ENCODE measurements around the gene IL1R2.

Gene IL1R2

DNA sequence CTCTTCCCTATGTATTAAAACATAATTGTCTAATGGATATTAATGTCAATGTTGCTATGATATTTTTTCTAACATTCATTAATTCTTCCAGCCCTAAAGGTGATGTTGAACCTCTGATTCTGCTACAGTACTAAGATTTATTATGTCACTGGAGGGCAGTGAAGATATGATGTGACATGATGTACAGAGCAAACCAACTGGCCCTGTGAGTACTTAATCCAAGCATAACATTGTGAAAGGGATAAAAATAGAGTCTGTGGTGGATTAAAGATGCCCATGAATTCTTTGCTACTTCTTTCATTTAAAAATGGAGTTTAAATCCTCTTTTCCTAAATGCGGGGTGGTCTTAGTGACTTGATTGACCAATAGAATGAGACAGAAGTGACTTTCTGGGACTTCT, 51.8 kb downstream of the IL1R2 start:
- DNase-seq (ENCODE audit: low read depth): no peak

DNA sequence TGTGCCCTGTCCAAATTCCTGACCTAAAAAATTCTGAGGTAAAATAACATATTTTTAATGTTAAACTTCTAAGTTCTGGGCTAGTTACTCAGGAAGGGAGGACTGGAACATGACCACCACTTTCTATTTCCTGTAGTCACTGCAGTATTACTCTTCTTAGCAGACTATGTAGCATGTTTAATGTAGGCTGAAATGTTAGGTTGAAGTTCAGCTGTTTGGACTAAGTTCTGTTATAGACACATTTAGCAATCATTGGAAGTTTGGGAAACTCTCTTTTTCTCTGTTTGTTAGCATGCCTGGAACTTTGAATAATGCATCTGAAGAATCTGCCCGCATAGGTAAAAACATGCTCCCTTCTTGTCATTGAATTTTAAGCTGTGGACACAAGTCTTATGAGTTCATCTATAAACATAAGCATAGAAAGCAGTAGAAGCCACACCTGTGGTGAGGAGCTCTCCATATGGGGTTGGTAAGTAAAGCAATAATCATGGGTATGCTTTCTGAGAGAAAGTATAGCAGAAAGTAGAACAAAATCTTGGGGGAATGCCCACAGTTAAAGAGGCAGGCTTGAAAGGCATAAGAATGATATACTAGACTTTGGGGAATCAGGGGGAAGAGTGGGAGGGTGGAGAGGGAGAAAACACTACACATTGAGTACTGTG, 52.6 kb downstream of the IL1R2 start:
- DNase-seq (ENCODE audit: low read depth): no peak

DNA sequence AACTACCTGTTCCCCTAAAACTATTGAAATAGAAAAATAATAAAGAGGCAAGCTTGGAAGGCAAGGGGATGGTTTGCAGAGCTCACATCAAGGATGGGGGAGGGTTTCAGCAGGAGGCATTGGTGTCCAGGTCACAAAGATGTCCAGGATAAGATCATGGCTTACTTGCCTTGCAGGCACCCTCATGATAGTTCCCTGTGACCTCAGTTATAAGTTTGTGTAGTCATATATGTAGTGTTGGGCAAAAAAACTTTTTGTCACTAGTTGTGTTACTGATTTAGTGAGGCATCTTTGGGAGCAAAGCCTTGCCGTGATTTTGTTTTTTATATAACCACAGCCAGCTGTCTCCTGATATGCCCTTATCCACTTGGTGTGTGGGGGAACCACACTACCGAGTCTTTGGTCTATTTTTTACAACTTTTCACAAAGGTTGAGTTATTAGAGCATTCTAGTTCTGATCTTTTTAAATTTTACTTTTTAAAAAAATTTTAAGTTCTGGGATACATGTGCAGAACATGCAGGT, 53.3 kb downstream of the IL1R2 start:
- no peak for DNase-seq (ENCODE audit: low read depth)

DNA sequence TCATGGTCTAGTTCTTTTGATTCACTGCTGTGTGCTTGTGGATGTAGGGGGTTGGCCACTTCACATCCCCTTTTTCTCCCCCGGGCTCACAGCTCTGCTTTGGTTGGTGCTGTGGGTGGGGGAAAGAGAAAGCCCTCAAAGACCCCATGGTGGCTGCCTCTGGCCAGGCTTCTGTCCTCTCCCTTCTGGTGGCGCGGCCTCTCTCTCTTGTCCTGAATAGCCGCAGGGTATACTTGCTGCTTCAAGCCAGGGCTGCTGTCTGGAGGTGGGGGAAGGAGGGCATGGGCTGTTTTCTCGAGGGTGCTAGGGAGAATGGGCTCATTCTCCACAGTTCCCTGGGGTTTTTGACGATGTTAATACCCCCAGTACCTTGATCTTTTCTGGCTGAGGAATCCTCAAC, 53.9 kb downstream of the IL1R2 start:
- no peak for DNase-seq (ENCODE audit: low read depth)

DNA sequence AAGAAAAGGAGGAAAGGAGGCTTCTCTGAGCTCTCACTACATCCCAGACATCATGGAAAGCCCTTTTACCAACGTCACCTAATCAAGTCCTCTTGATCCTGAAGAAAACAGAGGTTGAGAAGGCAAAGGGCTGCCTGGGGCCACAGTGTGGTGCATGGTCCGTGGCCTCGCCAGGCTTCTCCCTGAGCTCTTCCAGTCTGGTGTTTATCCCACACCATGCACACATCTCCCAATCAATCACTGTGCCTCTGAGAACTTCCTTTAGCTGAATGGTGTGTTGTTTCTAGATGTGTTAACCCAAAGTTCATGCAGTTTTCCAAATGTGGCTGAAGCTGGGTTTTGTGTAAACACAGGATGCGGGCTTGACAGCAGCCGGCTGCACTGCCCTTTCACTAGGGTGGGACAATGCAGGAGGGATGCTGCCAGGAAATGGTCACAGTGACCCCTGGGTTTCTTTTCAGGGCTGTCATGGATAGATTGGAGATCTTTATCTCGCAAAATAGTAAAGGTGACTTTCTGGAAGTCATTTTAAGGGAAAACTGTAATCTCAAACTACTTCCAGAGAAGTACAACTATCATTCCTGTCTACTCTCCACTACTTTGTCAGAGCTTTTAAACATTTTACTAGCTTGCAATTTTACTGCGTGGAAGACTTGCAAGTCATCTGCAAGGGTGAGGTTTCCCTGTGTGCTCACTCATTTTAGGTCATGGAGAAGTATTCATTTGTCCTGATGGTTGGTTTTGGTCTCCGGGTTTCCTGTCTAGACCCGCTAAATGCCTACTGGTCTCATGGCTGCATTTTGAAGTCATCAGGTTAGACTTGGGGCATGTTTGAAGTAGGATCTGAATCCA, 54.6 kb downstream of the IL1R2 start:
- no peak for DNase-seq (ENCODE audit: low read depth)

DNA sequence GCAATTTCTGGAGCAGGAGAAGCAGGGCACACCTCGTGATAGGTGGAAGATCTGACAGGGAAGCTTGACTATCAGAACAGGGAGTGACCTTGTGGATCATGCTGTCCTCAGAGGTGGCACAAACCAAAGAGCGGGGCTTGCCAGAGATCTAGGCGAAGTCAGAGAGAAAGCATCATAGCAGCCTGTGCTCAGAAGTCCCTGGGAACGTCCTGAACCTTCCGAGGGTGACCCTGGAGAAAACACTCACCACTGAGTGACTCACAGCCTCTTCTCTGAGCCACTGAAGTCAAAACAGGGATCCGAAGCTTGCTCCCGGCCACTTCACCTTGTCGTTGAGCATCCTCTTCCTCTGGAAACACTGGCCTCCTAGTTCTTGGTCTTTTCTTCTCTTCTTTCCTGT, 56.7 kb downstream of the IL1R2 start:
- DNase-seq (ENCODE audit: low read depth): no peak

DNA sequence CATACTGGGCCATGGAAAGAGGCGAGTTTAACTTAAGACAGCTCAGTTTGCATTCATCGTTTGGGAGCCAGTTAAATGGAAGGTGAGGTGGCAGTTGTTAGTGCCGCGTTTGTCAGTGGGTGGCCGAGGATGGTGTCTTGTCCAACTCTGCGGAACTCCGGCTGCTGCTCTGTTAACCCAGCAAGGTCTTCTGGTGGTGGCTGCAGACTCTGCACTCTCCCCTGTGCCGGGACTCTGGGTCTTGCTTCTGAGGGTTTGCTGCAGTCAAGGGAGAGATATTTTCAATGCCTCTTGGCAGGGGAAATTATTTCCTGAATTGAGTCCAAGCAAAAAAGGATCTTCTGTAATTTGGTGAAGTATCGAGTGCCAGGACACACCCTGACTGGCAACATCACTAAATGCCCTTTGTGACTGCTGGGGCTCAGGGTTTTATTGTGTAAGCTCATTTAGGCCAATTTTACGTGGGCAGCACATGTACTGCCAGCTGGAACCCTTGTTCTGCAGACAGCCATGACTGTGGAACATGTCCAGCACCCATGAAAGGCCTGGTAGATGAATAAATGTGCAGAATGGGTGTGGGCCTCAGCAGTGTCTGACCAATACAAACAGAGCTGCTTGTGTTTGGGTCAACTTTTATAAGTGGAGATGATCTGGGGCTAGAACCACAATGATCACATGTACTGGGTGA, 58.1 kb downstream of the IL1R2 start:
- no peak for DNase-seq (ENCODE audit: low read depth)

DNA sequence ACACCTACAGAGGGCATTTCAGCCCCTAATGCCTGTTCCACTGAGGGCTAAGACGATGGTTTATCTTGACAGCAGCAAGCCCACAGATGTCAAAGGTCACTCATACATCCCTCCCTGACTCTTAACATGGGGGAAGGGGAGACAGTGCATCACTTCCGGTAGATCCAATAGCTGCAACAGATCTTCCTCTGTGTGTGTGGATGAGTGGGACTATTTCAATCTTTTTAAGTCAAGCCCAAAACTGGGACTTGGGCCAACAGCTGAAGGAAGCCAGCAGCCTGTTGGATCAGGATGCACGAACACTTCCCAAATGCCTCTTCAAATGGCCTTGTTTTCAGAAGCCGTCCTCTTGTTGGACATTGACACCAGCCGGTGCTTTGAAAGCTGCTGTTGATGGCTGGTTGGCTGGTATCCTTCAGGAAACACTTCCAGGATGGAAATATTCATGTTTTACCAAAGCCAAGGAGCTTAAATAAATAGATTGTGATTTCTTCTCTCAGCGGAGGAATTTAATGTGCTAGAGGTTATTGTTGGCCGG, 59.2 kb downstream of the IL1R2 start:
- no peak for DNase-seq (ENCODE audit: low read depth)

DNA sequence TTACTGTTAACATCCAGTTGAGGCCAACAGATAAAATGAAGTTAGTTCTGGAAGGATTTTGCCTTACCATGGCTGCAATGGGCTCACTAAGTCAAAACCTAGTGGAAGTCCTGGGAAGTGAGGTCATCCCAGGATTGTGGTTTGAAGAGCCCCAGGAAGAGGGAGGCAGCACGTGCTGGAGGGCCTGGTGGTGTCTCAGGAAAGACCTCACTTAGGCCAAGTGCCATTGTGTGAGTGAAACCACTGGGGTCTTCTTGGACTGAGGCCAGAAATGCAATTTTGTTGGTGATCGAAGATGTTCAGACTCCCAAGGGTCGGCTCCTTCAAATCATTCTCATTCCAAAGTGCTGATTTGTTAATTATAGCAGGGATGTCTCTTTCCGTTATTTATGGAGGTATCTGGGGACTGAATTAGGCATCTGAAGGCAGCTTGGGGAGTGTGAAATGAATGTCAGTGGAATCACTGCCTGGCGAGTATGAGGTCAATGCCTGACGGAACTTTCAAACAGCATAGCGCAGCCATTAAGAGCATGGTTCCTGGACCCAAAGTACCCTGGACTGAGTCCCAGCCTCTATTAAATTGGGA, 60.0 kb downstream of the IL1R2 start:
- no peak for DNase-seq (ENCODE audit: low read depth)

DNA sequence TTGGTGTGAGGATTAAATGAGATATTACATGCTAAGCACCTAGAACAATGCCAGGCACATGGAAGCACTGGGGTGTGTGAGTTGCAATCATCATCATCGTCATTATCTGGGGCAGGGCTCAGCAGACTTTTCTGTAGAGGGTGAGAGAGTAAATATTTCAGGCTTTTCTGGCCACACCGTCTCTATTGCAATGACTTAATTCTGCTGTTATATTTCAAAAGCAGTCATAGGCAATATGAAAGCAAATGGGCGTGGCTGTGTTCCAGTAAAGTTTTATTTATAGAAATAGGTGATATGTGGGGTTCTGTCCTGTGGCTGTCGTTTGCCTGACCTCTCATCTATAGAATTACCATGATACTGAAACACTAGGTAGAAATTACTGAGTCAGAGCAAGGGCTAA, 60.6 kb downstream of the IL1R2 start:
- no peak for DNase-seq (ENCODE audit: low read depth)

DNA sequence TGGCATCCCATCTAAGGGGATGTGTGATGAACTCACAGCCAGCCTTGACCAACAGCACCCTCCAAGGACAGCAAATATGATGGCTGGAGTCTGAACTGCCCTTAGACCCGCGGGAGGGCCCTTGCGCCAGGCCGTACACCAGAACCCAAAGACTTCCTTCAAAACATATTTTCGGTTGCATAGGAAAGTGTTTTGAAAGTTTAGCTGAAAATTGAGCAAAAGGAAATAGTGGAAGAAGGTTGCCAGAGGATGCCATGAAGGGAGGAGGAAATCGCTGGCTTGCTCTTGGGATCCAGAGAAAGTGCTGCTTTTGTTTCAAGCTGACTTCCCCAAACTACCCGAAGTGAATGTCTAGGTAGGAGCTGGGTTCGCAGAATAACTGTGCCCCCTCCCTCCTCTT, 61.3 kb downstream of the IL1R2 start:
- no peak for DNase-seq (ENCODE audit: low read depth)

DNA sequence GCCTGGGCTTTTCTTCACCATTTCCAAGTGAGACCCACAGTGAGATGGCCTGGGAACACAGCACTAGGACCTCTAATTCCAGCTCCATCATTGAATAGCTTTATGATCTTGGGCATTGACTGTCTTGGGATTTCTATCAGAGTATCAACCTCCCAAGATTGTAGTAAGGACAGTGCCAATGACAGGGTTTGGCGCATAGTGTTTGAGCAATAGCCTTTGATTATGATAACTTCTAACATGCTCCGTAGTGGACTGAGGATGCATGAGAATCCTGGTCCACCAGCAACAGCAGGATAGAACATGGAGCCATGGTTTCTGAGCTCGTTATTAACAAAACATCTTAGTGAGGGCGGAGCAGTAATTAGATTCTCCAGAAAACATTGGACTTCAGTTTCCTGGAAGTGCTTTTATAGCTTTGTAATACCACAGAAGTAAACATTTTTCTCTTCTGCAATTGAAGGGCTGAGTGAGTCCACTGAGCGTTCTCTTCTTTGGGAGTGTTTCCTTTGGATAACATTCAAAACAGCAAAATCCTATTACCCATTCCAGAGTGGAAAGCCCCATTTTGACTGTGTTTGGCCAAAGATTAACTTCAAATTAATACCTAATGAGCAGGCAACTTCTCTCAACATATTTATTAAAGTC, 63.7 kb downstream of the IL1R2 start:
- DNase-seq (ENCODE audit: low read depth): no peak

DNA sequence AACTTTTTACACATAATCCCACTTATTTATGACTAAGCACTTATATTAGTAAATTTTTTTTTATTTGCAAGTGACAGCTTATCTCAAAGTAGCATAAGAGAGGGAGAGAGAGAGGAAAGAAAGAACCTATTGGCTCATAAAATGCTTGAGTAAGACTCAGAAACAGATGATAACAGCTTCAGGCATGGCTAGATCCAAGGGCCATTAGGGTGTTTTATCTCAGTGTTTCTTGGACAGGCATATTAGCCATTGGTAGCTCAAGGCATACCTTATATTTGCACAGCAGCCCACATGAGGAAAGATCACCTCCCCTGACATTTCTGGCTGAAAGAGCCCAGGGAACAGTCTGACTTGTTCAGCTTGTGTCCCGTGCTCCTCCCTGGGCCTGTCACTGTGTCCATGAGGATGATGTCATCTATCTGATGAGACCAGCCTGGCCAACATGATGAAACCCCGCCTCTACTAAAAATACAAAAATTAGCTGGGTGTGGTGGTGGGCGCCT, 64.4 kb downstream of the IL1R2 start:
- DNase-seq (ENCODE audit: low read depth): no peak

DNA sequence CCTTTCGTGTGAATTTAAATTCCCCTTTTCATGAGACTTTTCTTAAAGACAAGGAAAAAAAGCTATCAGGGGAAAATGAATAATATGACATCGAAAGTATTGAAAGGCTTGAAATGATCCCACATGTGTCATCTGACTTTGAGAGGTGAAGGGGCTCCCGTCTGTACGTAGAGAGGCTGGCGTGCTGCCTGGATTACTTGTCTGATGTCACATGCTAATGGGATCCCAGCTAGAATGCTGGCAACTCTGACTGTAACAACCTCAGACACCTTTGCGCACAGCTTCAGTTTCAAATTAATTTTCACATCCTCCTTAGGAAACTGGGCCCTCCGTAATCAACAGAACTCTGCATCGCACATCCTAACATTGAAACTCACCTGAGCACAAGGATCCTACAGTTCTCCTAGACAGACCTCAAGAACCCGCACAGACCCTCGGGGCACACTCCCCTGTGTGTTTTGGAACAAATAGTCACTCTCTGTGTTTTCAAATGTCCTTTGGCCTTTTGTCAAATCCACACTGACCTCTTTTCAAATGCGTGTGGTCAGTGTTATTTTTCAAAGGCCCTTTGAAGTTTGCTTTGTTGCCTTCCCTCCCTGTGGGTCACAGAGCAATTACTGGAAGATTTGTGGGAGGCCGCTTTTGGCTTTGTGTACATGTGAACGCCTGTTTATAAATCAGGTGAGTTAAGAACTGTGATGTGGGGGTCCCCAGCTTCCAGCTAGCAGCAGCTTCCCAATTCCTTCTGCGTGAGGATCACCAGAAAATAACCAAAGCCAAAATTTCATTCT, 65.9 kb downstream of the IL1R2 start:
- no peak for DNase-seq (ENCODE audit: low read depth)

DNA sequence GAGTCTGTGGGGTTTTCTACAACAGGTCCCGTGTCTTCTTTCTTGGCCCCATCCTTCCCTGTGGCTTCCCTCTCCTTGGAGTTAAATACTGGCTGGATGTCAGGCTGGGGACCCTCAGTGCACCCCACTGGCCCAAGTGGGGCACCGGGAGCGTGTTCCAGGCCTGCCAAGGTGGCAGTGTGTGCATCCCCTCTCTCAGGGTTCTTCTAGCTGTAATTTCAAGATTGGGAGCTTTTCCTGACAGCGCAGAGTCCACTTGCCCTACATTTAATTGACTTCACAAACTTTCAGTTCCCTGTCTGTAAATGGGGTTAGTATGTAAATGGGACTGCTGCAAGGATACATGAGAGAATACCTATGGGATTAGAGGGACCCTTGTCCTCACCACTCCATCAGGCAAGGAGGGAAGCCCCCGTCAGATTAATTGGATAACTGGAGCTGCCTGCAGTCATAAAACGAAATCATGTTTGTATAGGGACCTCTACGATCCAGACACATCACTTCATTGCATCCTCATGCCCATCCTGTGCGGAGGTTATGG, 66.6 kb downstream of the IL1R2 start:
- no peak for DNase-seq (ENCODE audit: low read depth)

DNA sequence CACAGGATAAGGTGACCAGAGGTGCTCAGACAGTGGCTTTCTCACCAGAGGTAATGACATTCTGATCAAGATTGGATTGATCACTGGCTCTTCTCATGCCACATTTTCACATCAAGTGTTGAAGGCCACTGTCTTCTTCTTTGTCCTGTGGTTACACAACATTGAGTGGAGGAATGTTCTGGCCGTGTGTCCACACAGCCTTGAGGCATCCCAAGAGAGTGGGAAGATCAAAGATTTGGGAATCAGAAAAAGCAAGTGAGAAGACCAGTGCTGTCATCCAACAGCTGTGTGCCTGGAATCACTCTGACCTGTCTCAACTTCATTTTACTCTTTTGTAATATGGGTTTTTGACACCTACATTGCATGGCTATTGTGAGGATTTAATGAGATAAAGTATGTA, 67.4 kb downstream of the IL1R2 start:
- DNase-seq (ENCODE audit: low read depth): no peak

DNA sequence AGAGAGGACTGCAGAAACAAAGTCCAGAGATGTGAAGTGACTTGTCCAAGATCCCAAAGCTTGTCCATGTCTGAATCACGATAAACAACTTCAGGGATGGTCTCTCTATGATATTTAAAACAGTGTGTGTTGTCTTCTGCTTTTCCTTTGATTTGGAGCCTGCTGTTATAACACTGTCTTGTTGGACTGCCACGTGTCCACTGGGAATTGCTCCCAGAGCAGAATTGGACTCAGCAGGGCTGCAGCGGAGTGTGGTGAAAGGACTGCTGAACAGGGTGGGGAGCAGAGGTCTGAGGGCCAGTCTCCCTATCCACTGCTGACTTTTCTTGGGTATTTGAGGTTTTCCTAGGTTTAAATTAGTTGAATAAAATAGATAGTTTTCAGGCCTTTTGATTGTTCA, 68.3 kb downstream of the IL1R2 start:
- no peak for DNase-seq (ENCODE audit: low read depth)

DNA sequence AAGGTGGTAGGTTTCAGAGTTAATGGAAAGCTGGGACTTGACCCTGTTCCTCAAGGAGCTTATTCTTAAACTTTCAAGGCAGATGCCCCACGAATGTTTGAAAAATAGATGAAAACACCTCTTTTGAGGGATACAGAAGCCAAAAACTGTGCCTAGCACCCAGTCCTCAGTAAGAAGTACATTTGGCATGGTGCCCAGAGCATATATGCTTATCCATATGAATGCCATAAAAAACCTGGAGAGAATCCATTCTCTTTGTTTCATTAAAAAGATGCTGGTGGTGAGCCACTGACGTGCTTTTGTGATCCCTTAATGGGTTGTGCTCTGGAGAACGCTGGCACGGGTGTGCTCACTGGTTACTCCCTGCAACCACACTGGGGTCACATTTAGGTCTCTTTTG, 69.0 kb downstream of the IL1R2 start:
- no peak for DNase-seq (ENCODE audit: low read depth)

DNA sequence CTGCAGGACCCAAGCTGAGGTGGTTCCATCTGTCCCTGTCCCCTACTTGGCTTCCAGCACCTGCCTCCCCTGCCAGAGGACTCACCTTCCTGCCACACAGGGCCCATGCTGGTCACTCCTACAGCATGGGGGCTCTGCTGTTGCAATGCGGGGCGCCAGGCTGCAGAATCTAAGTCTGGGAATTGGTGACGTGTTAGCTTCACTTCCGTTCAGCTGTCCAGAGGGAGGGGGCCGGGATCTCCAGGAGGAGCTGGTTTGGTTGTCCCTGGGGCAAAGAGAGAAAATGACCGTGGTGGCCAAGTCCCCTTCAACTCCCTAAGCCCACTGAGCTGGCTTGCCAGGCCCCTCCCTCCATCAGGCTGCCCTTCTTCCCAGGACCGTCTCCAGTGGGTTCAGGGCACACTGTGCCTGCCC, 69.5 kb downstream of the IL1R2 start:
- DNase-seq (ENCODE audit: low read depth): no peak
